Peyer's patch (tissue), 4 donors: ENCODE measurements around the gene LAMC1. TPM values are rescaled to one million over a fixed set of nuclear protein-coding genes. Genes with fewer than 3 reads are reported as not detected.

Experiments
- DNase-seq, 3 donors: peaks; one replicate each; pipeline ENCODE4 v3.0.0-alpha.2; 2017 to 2019
- H3K27ac ChIP-seq, 4 donors: fragments of 200-600 bp; sonication (generic); one replicate each; pipeline ENCODE4 v1.5.1; 2016 to 2019
- H3K27me3 ChIP-seq, 2 donors: fragments of 200-600 bp; sonication (generic); one replicate each; pipeline ENCODE4 v1.5.1; 2019
- H3K36me3 ChIP-seq, 3 donors: fragments of 200-600 bp; sonication (generic); one replicate each; pipeline ENCODE4 v1.5.1; 2016 to 2019
- H3K4me1 ChIP-seq, 4 donors: fragments of 200-600 bp; sonication (generic); one replicate each; pipeline ENCODE4 v1.5.1; 2016 to 2019
- H3K4me3 ChIP-seq, 4 donors: fragments of 200-600 bp; sonication (generic); 1 replicate in 3 of 4; 2 replicates in 1 of 4; pipeline ENCODE4 v1.5.1; 2016 to 2019; ENCODE audit warnings: mild to moderate bottlenecking in 1 of 4
- H3K9me3 ChIP-seq, 4 donors: fragments of 200-600 bp; sonication (generic); one replicate each; pipeline ENCODE4 v1.5.1; 2016 to 2019; ENCODE audit warnings: mild to moderate bottlenecking in 1 of 4
- CTCF ChIP-seq, 6 experiments: fragments of 450-650 bp in 4 of 6; fragments of 200-600 bp in 2 of 6; sonication (generic) in 1 of 6; IDR thresholded peaks; one replicate each; pipeline ENCODE4 v1.5.1; 2017 to 2019; ENCODE audit warnings: antibody characterized with exemption in 6 of 6, mild to moderate bottlenecking in 3 of 6, moderate library complexity in 1 of 6
- POLR2A ChIP-seq, 2 donors: fragments of 450-650 bp; IDR thresholded peaks; one replicate each; pipeline ENCODE4 v1.5.1; 2017; ENCODE audit warnings: antibody characterized with exemption in 2 of 2, mild to moderate bottlenecking in 2 of 2, moderate library complexity in 2 of 2
- total RNA-seq, 4 donors: library from RNA; depleted of rRNA; stranded (reverse); fragments of >200 nt; gene quantifications; one replicate each; pipeline ENCODE4 v1.1.0, GENCODE V29; 2016

Gene LAMC1
- total RNA-seq, 4 donors from 2014 or later = 46.4 to 291 (median 121) TPM

DNA sequence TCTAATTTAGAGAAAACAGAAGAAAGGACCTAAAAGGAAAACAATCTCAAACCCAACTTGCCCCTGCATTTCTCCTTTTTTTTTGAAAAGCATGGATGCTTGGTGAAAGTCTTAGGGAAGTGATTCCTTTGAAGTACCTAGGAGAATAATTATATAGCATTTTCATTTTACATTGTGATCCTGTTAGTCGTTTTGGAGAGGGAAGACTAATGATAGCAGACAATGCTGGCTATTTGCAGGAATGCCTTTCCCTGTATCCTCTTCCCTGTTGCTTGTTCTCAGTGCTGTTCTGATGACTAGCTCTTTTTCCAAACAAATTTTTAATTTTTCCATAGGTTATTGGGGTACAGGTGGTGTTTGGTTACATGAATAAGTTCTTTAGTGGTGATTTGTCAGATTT, 53.9 kb downstream of the LAMC1 start:
- no peak for TF ChIP-seq POLR2A (IDR thresholded peaks at IDR 0.05)
- TF ChIP-seq CTCF (IDR thresholded peaks at IDR 0.05) = no peak
- Histone ChIP-seq H3K27ac (no peak overlapping the region), H3K27me3 (no peaks in the 10 kb centered on the region), H3K36me3 (no peaks in the 10 kb centered on the region), H3K9me3 (no peaks in the 10 kb centered on the region), H3K4me3 (no peak overlapping the region), H3K4me1 (peaks cover 0 to 11% (median 0%) of the 10 kb centered on the region in 4 donors)
- no peak for DNase-seq

DNA sequence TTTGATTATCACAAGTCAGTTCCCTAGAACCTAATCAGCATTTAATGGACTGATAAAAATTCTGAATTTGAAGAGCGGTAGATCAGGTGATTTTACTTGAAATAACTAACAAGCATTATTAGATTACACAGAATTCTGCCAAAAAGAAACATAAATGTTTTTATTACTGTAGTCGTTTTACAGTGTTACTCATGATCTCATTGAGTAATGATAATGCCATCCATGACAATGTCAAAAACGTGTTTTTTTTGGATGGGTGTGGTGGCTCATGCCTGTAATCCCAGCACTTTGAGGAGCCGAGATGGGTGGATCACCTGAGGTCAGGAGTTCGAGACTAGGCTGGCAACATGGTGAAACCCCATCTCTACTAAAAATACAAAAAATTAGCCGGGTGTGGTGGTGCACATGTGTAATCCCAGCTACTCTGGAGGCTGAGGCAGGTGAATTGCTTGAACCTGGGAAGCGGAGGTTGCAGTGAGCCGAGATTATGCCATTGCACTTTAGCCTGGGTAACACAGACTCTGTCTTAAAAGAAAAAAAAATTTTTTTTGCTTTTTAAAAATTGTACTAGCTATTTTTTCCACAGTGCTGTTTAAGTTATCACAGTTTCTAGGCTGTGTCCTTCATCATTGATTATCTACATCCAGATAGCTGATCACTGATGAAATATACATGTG, 56.6 kb downstream of the LAMC1 start:
- no peak overlapping the region for H3K27ac ChIP-seq
- DNase-seq = no peak
- no peaks in the 10 kb centered on the region for H3K27me3 ChIP-seq
- no peaks in the 10 kb centered on the region for H3K9me3 ChIP-seq
- no peak for TF ChIP-seq CTCF (IDR thresholded peaks at IDR 0.05)
- TF ChIP-seq POLR2A (IDR thresholded peaks at IDR 0.05) = no peak
- no peaks in the 10 kb centered on the region for H3K36me3 ChIP-seq
- no peak overlapping the region for H3K4me3 ChIP-seq
- H3K4me1 ChIP-seq = no peaks in the 10 kb centered on the region

- TF ChIP-seq CTCF (IDR thresholded peaks at IDR 0.05) (no peak), POLR2A (IDR thresholded peaks at IDR 0.05) (no peak)
- H3K36me3 ChIP-seq = no peaks in the 10 kb centered on the region
- H3K4me3 ChIP-seq = no peak overlapping the region
- peaks cover 0 to 3% (median 0%) of the 10 kb centered on the region in 4 donors for H3K4me1 ChIP-seq
- H3K27ac ChIP-seq = no peak overlapping the region
- no peaks in the 10 kb centered on the region for H3K9me3 ChIP-seq
- DNase-seq = no peak
- H3K27me3 ChIP-seq = no peaks in the 10 kb centered on the region
Measured at GRCh38 chr1:183080406-183080805, 57.2 kb downstream of the LAMC1 start.

GRCh38 chr1:183081402-183082120, 58.3 kb downstream of the LAMC1 start:
- no peak overlapping the region for H3K27ac ChIP-seq
- no peaks in the 10 kb centered on the region for H3K36me3 ChIP-seq
- H3K4me3 ChIP-seq = no peak overlapping the region
- H3K9me3 ChIP-seq = no peaks in the 10 kb centered on the region
- TF ChIP-seq POLR2A (IDR thresholded peaks at IDR 0.05) (no peak), CTCF (IDR thresholded peaks at IDR 0.05) (no peak)
- H3K27me3 ChIP-seq = no peaks in the 10 kb centered on the region
- peaks cover 0 to 4% (median 0%) of the 10 kb centered on the region in 4 donors for H3K4me1 ChIP-seq
- DNase-seq = no peak

GRCh38 chr1:183082650-183083049, 59.4 kb downstream of the LAMC1 start:
- Histone ChIP-seq H3K9me3 (no peaks in the 10 kb centered on the region), H3K4me1 (peaks cover 0 to 4% (median 0%) of the 10 kb centered on the region in 4 donors), H3K4me3 (no peak overlapping the region), H3K27me3 (no peaks in the 10 kb centered on the region), H3K36me3 (no peaks in the 10 kb centered on the region), H3K27ac (no peak overlapping the region)
- TF ChIP-seq CTCF (IDR thresholded peaks at IDR 0.05) (no peak), POLR2A (IDR thresholded peaks at IDR 0.05) (no peak)
- no peak for DNase-seq
